Gastroesophageal sphincter (tissue), 3 donors: Measurements from ENCODE around the gene VPS13D.

Experiments used
- EP300 ChIP-seq: sonication (generic); formaldehyde crosslinking; IDR thresholded peaks from one replicate; pipeline ENCODE4 v1.6.1; 2017; ENCODE audit warnings: antibody characterized with exemption, mild to moderate bottlenecking
- POLR2A ChIP-seq, 2 donors: fragments of 450-650 bp; IDR thresholded peaks; one replicate each; pipeline ENCODE4 v1.6.1; 2017; ENCODE audit warnings: antibody characterized with exemption in 2 of 2, mild to moderate bottlenecking in 2 of 2, moderate library complexity in 1 of 2
- POLR2AphosphoS5 ChIP-seq: sonication (generic); formaldehyde crosslinking; IDR thresholded peaks from one replicate; pipeline ENCODE4 v1.6.1; 2017; ENCODE audit warnings: antibody characterized with exemption
- TF ChIP-seq, protein P1 (sequence below), 4 experiments: fragments of 200-600 bp in 2 of 4; fragments of 450-650 bp in 2 of 4; sonication (generic) in 1 of 4; IDR thresholded peaks; one replicate each; pipeline ENCODE4 v1.5.1; 2017 to 2019; ENCODE audit warnings: antibody characterized with exemption in 4 of 4, mild to moderate bottlenecking in 2 of 4, moderate library complexity in 2 of 4

DNA sequence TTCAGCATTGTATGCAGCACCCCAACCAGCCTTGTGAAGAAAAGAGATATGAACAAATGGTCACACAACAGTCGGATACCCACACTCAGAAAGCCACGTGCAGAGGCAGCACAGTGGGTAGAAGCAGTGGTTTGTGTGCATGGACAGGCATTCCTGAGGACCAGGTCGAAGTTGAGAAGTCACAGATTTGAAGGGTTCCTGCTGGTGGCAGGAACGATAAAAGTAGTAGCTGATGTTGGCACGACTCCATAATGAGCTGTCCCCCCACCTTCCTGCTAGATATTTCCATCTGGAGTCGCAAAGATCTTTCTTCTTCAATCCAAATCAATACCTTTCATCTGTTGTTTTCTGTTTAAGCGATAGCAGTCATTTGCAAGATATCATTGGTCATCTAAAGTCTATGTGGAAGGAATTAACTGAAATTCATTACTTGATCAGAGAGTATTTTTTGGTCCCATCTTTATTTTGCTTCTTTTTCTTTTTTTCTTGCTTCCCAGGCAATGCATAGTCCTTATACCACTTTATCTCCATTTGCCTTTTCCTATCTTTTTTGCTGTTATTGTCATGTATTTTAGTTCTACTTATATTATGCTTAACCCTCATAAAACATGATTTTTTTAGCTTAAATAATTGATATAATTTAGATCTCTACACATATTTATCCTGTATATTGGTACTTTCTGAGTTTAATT is 211.7 kb downstream of the VPS13D start:
- TF ChIP-seq, protein P1, sequence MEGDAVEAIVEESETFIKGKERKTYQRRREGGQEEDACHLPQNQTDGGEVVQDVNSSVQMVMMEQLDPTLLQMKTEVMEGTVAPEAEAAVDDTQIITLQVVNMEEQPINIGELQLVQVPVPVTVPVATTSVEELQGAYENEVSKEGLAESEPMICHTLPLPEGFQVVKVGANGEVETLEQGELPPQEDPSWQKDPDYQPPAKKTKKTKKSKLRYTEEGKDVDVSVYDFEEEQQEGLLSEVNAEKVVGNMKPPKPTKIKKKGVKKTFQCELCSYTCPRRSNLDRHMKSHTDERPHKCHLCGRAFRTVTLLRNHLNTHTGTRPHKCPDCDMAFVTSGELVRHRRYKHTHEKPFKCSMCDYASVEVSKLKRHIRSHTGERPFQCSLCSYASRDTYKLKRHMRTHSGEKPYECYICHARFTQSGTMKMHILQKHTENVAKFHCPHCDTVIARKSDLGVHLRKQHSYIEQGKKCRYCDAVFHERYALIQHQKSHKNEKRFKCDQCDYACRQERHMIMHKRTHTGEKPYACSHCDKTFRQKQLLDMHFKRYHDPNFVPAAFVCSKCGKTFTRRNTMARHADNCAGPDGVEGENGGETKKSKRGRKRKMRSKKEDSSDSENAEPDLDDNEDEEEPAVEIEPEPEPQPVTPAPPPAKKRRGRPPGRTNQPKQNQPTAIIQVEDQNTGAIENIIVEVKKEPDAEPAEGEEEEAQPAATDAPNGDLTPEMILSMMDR (IDR thresholded peaks at IDR 0.05): no peak
- TF ChIP-seq POLR2AphosphoS5 (no peak), POLR2A (IDR thresholded peaks at IDR 0.05) (no peak), EP300 (no peak)
